GM19468 (cell line): Measurements from ENCODE around the gene HMCN1.

Experiments
- ATAC-seq: cut with Tn5 transposase; IDR thresholded peaks from one replicate; pipeline ENCODE4 v1.9.1; 2021; ENCODE audit warnings: mild to moderate bottlenecking, moderate library complexity, moderate number of reproducible peaks; ENCODE audit not compliant: unreplicated experiment; ENCODE audit errors: extremely low read depth

The HMCN1 gene

GRCh38 chr1:185733818-185734735 is at the start of gene HMCN1:
HMCN1 (plus strand) TSS chr1:185734391; CDS start chr1:185734780, 389 bp downstream.
- no peak for ATAC-seq

- no peak for ATAC-seq
Observed at GRCh38 chr1:185686821-185687778, 47.1 kb upstream of the HMCN1 start.

- ATAC-seq: no peak
Observed at GRCh38 chr1:185690527-185690926, 43.7 kb upstream of the HMCN1 start.

GRCh38 chr1:185693654-185694053 is 40.5 kb upstream of the HMCN1 start:
- ATAC-seq: no peak

GRCh38 chr1:185694081-185694480 is 40.1 kb upstream of the HMCN1 start:
- peak; percentile 65 for ATAC-seq

GRCh38 chr1:185695299-185695698 is 38.9 kb upstream of the HMCN1 start:
- no peak for ATAC-seq

GRCh38 chr1:185696422-185697150 is 37.6 kb upstream of the HMCN1 start:
- no peak for ATAC-seq

- ATAC-seq: no peak
Observed at GRCh38 chr1:185699874-185700273, 34.3 kb upstream of the HMCN1 start.

- ATAC-seq: no peak
Observed at GRCh38 chr1:185701650-185702049, 32.5 kb upstream of the HMCN1 start.

- ATAC-seq: no peak
Observed at GRCh38 chr1:185704181-185704580, 30.0 kb upstream of the HMCN1 start.

- ATAC-seq: no peak
Observed at GRCh38 chr1:185716095-185716494, 18.1 kb upstream of the HMCN1 start.

GRCh38 chr1:185719021-185719420 is 15.2 kb upstream of the HMCN1 start:
- no peak for ATAC-seq

GRCh38 chr1:185720633-185721272 is 13.4 kb upstream of the HMCN1 start:
- no peak for ATAC-seq

- ATAC-seq: no peak
Observed at GRCh38 chr1:185721553-185721952, 12.6 kb upstream of the HMCN1 start.

- ATAC-seq: no peak
Observed at GRCh38 chr1:185722098-185722497, 12.1 kb upstream of the HMCN1 start.

- ATAC-seq: no peak
Observed at GRCh38 chr1:185727726-185728125, 6.5 kb upstream of the HMCN1 start.

GRCh38 chr1:185731446-185731845 is 2.7 kb upstream of the HMCN1 start:
- no peak for ATAC-seq

- no peak for ATAC-seq
Observed at GRCh38 chr1:185732951-185733350, 1.2 kb upstream of the HMCN1 start.

- no peak for ATAC-seq
Observed at GRCh38 chr1:185734929-185735700, 924 bp downstream of the HMCN1 start.
